BJ (cell line): ENCODE results near the gene TADA2B. TPM values are rescaled to one million over a fixed set of nuclear protein-coding genes. Genes with fewer than 3 reads are reported as not detected.

Experiments used
- CTCF ChIA-PET: fragments of 350-600 bp; formaldehyde crosslinking; extraction: SDS; loops from one replicate; lab custom pipeline; 2021; ENCODE audit warnings: antibody characterized with exemption, inconsistent platforms; lab: Yijun Ruan, JAX
- POLR2A ChIA-PET: fragments of 300-600 bp; sonication (Branson Sonifier 250); formaldehyde crosslinking; extraction: SDS; loops from one replicate; lab custom pipeline; 2021; ENCODE audit warnings: antibody characterized with exemption; lab: Charles Lee
- DNase-seq: peaks from one replicate; pipeline ENCODE4 v3.0.0-alpha.2; 2011; ENCODE audit warnings: low read depth
- H3K27me3 ChIP-seq: 2 replicates; pipeline ENCODE4 v1.6.0; 2011; ENCODE audit warnings: low read length; ENCODE audit not compliant: control insufficient read depth, insufficient read depth
- H3K36me3 ChIP-seq: 2 replicates; pipeline ENCODE4 v1.5.1; 2011; ENCODE audit warnings: low read length; ENCODE audit not compliant: control insufficient read depth, insufficient read depth
- H3K4me3 ChIP-seq: 2 replicates; pipeline ENCODE4 v1.5.1; 2011; ENCODE audit warnings: low read depth, mild to moderate bottlenecking, control low read depth, low read length
- polyA plus RNA-seq: library from polyadenylated mRNA; depleted of rRNA; stranded (reverse); fragments of >200 nt; gene quantifications from 2 replicates; pipeline ENCODE4 v1.2.3, GENCODE V29; 2011
- TF ChIP-seq, protein P1 (sequence below): IDR thresholded peaks from 2 replicates; pipeline ENCODE4 v1.5.1; 2011; ENCODE audit warnings: low read depth, mild to moderate bottlenecking, control low read depth, inconsistent platforms, low read length, moderate library complexity; ENCODE audit not compliant: insufficient read depth

The TADA2B gene
- polyA plus RNA-seq, 1 experiment: 7.3 TPM

DNA sequence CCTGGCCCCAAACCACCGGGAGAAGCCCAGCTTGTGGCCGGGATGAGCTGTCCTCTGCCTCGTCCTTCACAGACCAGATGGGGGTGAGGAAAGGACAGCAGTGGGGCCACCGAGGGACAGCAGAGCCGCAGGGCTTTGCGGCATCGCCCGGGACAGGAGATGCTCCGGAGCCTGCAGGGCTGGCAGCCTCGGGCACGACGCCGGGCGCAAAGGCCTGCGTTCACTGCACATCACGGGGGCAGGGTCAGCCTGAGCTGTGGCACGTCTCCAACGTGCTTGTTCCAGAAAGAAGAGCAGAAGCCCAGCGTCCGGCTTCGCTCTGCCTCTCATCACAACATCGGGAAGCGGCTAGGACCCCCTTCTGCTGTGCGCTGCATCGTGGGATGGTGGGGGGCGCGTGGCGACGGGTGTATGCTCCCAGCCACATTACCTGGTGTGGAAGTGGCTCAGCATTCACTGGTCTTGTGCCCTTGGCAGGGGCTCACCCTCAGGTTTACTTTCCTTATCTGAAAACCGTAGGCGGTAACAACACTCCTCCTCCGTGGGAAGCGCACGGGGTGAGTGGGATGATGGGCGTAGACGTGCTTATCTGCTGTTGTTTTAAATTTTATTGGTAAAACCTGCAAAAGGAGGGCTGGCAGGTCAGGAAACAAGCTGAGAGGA lies 7.4 kb downstream of the TADA2B start:
- TF ChIP-seq, protein P1, sequence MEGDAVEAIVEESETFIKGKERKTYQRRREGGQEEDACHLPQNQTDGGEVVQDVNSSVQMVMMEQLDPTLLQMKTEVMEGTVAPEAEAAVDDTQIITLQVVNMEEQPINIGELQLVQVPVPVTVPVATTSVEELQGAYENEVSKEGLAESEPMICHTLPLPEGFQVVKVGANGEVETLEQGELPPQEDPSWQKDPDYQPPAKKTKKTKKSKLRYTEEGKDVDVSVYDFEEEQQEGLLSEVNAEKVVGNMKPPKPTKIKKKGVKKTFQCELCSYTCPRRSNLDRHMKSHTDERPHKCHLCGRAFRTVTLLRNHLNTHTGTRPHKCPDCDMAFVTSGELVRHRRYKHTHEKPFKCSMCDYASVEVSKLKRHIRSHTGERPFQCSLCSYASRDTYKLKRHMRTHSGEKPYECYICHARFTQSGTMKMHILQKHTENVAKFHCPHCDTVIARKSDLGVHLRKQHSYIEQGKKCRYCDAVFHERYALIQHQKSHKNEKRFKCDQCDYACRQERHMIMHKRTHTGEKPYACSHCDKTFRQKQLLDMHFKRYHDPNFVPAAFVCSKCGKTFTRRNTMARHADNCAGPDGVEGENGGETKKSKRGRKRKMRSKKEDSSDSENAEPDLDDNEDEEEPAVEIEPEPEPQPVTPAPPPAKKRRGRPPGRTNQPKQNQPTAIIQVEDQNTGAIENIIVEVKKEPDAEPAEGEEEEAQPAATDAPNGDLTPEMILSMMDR: no peak
- H3K4me3 ChIP-seq: no peak overlapping the region
- DNase-seq: no peak
- CTCF ChIA-PET: no interaction called here
- POLR2A ChIA-PET: no interaction called here
- H3K27me3 ChIP-seq: no peaks in the 10 kb centered on the region
- H3K36me3 ChIP-seq: peaks cover 20% of the 10 kb centered on the region

DNA sequence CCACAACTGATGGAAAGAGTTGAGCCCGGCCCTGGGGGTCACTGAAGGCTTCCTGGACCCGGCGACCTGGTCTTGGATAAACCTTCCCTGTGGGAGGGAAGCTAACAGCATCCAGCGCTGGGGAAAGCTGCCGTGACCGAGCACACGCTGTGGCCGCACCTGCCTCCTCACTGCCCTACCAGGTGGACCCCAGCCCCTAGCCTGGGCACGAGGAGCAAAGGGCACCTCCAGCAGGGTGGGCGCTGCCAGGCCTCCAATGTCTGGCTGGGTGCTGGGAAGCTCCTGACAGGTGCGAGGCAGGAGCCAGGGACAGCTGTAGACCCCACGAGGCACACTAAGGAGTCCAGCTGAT lies 7.9 kb downstream of the TADA2B start:
- Histone ChIP-seq H3K27me3 (no peaks in the 10 kb centered on the region), H3K36me3 (peaks cover 22% of the 10 kb centered on the region), H3K4me3 (no peak overlapping the region)
- ChIA-PET POLR2A (no interaction called here), CTCF (no interaction called here)
- TF ChIP-seq, protein P1: no peak
- no peak for DNase-seq

DNA sequence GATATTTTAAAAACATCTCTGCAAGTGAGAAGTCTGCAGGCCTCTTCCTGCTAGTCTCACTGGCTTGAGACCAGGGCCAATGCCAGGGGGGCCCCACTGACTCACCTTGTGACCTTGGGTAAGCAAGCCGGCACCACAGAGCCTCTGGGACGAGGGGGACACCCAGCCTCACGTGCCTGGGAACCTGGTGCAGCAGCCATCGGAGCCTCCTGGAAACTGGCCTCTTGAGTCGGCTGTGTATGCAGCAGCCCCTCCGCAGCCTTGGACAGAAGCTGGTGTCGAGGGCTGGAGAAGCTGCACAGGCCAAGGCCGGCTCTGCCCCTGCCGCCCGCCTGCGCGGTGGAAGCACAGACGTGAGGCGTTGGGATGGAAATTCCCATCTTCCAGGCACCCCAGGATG lies 8.7 kb downstream of the TADA2B start:
- peaks cover 23% of the 10 kb centered on the region for H3K36me3 ChIP-seq
- ChIA-PET POLR2A (no interaction called here), CTCF (no interaction called here)
- no peaks in the 10 kb centered on the region for H3K27me3 ChIP-seq
- no peak overlapping the region for H3K4me3 ChIP-seq
- TF ChIP-seq, protein P1: no peak
- no peak for DNase-seq

DNA sequence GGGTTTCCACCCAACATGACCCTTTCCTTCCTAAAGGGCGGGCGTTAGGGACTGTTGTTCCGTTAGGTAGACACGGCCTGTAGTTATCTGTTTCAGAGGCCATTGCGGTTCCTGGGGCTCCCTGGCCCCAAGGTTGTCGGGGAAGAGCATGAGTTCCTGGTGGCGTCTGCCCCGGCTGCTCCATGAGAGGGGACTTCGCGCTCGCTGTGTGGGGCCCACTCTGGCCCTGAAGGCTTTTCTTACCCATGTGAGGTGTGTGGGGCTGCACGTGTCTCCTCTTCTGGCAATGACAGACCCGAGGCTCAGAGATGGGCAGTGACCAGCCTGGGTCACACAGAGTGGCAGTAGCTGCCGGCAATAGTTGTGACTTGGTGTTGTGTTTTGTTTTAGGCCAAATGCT lies 9.1 kb downstream of the TADA2B start:
- ChIA-PET POLR2A (no interaction called here), CTCF (no interaction called here)
- TF ChIP-seq, protein P1: no peak
- Histone ChIP-seq H3K4me3 (no peak overlapping the region), H3K27me3 (no peaks in the 10 kb centered on the region), H3K36me3 (peaks cover 23% of the 10 kb centered on the region)
- DNase-seq: no peak

DNA sequence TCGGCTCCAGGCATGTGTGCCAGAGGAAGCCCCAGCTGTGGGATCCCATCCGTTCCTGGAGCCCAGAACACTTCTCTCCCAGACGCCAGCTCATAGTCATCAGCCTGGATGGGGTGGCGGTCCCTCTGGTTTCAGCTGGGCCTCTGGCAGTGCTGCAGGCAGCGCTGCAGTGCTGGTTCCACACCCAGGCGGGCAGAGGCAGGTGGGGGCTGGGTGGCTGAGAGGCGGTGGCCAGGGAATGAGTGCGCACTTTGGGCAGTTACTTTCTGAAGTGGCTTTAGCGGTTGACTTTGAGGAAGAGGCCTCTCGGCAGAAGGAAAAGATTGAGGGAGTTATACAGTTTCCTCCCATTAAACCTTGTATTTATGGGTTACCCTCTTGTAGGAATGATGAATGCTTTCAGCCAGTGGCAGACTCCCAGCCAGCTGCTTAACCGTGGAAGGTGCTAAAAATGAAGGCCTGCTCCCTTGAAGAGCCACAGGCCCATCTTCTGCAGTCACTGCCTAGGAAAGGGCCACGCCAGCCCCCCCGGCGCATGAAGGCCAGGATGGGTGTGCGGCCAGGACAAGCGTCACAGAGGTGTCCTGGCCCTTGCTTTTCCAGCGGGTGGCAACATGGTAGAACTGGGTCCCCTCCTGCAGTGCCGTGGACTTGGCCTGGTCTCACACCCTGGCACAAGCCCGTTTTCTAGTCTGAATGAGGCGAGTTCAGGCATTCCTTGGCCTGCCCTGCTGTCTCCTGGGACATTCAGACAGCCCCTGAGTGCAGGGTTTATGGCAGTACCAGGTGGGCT lies 9.9 kb downstream of the TADA2B start:
- no peak for DNase-seq
- ChIA-PET CTCF (no interaction called here), POLR2A (no interaction called here)
- TF ChIP-seq, protein P1: no peak
- H3K36me3 ChIP-seq: peaks cover 22% of the 10 kb centered on the region
- H3K4me3 ChIP-seq: no peak overlapping the region
- no peaks in the 10 kb centered on the region for H3K27me3 ChIP-seq
